H9 (cell line): ENCODE measurements around the gene CDKAL1. TPM values are rescaled to one million over a fixed set of nuclear protein-coding genes. Genes with fewer than 3 reads are reported as not detected.

Source experiments
- DNase-seq: peaks from one replicate; pipeline ENCODE4 v3.0.0-alpha.2; 2017
- H2AFZ ChIP-seq: one replicate; pipeline ENCODE4 v1.6.1; 2013; ENCODE audit warnings: mild to moderate bottlenecking, low read length, control low read depth, moderate library complexity
- H2AK5ac ChIP-seq: 2 replicates; pipeline ENCODE4 v1.6.1; 2013; ENCODE audit warnings: low read length, control low read depth, mixed read lengths; ENCODE audit not compliant: insufficient read length
- H2BK120ac ChIP-seq: one replicate; pipeline ENCODE4 v1.6.1; 2013; ENCODE audit warnings: low read depth, mild to moderate bottlenecking, low read length, control low read depth, inconsistent platforms; ENCODE audit not compliant: poor library complexity, severe bottlenecking
- H2BK12ac ChIP-seq: 2 replicates; pipeline ENCODE4 v1.6.1; 2013; ENCODE audit warnings: low read length, control low read depth, mixed read lengths, low read depth; ENCODE audit not compliant: insufficient read length
- H2BK15ac ChIP-seq: 2 replicates; pipeline ENCODE4 v1.6.1; 2013; ENCODE audit warnings: low read depth, low read length, control low read depth
- H2BK20ac ChIP-seq: one replicate; pipeline ENCODE4 v1.6.1; 2013; ENCODE audit warnings: low read depth, mild to moderate bottlenecking, low read length, control low read depth, inconsistent platforms; ENCODE audit not compliant: poor library complexity, severe bottlenecking
- H2BK5ac ChIP-seq: 2 replicates; pipeline ENCODE4 v1.6.1; 2013; ENCODE audit warnings: low read length, control low read depth, mixed read lengths; ENCODE audit not compliant: insufficient read length
- H3K14ac ChIP-seq: 2 replicates; pipeline ENCODE4 v1.6.1; 2013; ENCODE audit warnings: low read length, control low read depth; ENCODE audit not compliant: insufficient read depth
- H3K18ac ChIP-seq: 2 replicates; pipeline ENCODE4 v1.6.1; 2013; ENCODE audit warnings: low read depth, mild to moderate bottlenecking, mixed read lengths, low read length, control low read depth; ENCODE audit not compliant: insufficient read length
- H3K23ac ChIP-seq: 2 replicates; pipeline ENCODE4 v1.6.1; 2013; ENCODE audit warnings: low read length, control low read depth, mixed read lengths, low read depth; ENCODE audit not compliant: insufficient read length
- H3K23me2 ChIP-seq: 2 replicates; pipeline ENCODE4 v1.6.1; 2013; ENCODE audit warnings: low read depth, mild to moderate bottlenecking, mixed read lengths, low read length, control low read depth; ENCODE audit not compliant: insufficient read length, poor library complexity, severe bottlenecking
- H3K27ac ChIP-seq: 2 replicates; pipeline ENCODE4 v1.5.1; 2013; ENCODE audit warnings: low read length, control low read depth, mixed read lengths, low read depth; ENCODE audit not compliant: insufficient read length
- H3K27me3 ChIP-seq: 2 replicates; pipeline ENCODE4 v1.6.1; 2013; ENCODE audit warnings: low read length, control low read depth, inconsistent platforms; ENCODE audit not compliant: insufficient read depth
- H3K4ac ChIP-seq: 2 replicates; pipeline ENCODE4 v1.6.1; 2013; ENCODE audit warnings: low read depth, mild to moderate bottlenecking, control low read depth, inconsistent platforms, low read length, moderate library complexity
- H3K4me1 ChIP-seq: 2 replicates; pipeline ENCODE4 v1.6.1; 2013; ENCODE audit warnings: low read length, control low read depth, inconsistent platforms; ENCODE audit not compliant: insufficient read depth
- H3K4me2 ChIP-seq: 2 replicates; pipeline ENCODE4 v1.6.1; 2013; ENCODE audit warnings: low read length, control low read depth, mixed read lengths; ENCODE audit not compliant: insufficient read length, insufficient read depth
- H3K56ac ChIP-seq: 2 replicates; pipeline ENCODE4 v1.6.1; 2013; ENCODE audit warnings: low read depth, mild to moderate bottlenecking, mixed read lengths, low read length, control low read depth; ENCODE audit not compliant: insufficient read length
- H3K79me1 ChIP-seq: 2 replicates; pipeline ENCODE4 v1.6.1; 2013; ENCODE audit warnings: low read depth, mild to moderate bottlenecking, moderate library complexity, low read length, control low read depth, inconsistent platforms; ENCODE audit not compliant: insufficient read depth, poor library complexity, severe bottlenecking
- H3K79me2 ChIP-seq: 2 replicates; pipeline ENCODE4 v1.6.1; 2013; ENCODE audit warnings: low read length, control low read depth, inconsistent platforms; ENCODE audit not compliant: insufficient read depth
- H3K9ac ChIP-seq: 2 replicates; pipeline ENCODE4 v1.6.1; 2013; ENCODE audit warnings: low read length, control low read depth, mixed read lengths; ENCODE audit not compliant: insufficient read length; ENCODE audit errors: extremely low read depth
- H3K9me3 ChIP-seq: one replicate; pipeline ENCODE4 v1.6.1; 2013; ENCODE audit warnings: low read depth, low read length, inconsistent platforms; ENCODE audit not compliant: control insufficient read depth
- H3T11ph ChIP-seq: one replicate; pipeline ENCODE4 v1.6.1; 2013; ENCODE audit warnings: mild to moderate bottlenecking, low read length, control low read depth, inconsistent platforms
- H4K20me1 ChIP-seq: one replicate; pipeline ENCODE4 v1.6.1; 2013; ENCODE audit not compliant: control insufficient read depth, insufficient read length, insufficient read depth
- H4K5ac ChIP-seq: 2 replicates; pipeline ENCODE4 v1.6.1; 2013; ENCODE audit warnings: low read depth, mild to moderate bottlenecking, mixed read lengths, low read length, control low read depth; ENCODE audit not compliant: insufficient read length
- H4K8ac ChIP-seq: replicated peaks from 2 replicates; pipeline ENCODE4 v1.6.1; 2013; ENCODE audit warnings: low read length, control low read depth, mixed read lengths, low read depth; ENCODE audit not compliant: insufficient read length
- H4K91ac ChIP-seq: 2 replicates; pipeline ENCODE4 v1.6.1; 2013; ENCODE audit warnings: low read depth, mild to moderate bottlenecking, moderate library complexity, mixed read lengths, low read length, control low read depth; ENCODE audit not compliant: insufficient read length
- H3K27ac Mint-ChIP-seq, 3 experiments: 2 replicates in 2 of 3; 3 replicates in 1 of 3; pipeline ENCODE4 v1.8.0; 2020 to 2021; ENCODE audit warnings: mixed read lengths in 3 of 3, mild to moderate bottlenecking in 1 of 3, moderate library complexity in 1 of 3
- H3K27me3 Mint-ChIP-seq: 2 replicates; pipeline ENCODE4 v1.8.0; 2021; ENCODE audit warnings: low read depth, mild to moderate bottlenecking, moderate library complexity, mixed read lengths
- H3K36me3 Mint-ChIP-seq, 3 experiments: 2 replicates in 2 of 3; 3 replicates in 1 of 3; pipeline ENCODE4 v1.8.0; 2020 to 2021; ENCODE audit warnings: low read depth in 3 of 3, mixed read lengths in 3 of 3; ENCODE audit not compliant: insufficient read depth in 1 of 3
- H3K4me1 Mint-ChIP-seq, 2 experiments: 2 replicates each; pipeline ENCODE4 v1.8.0; 2020; ENCODE audit warnings: mixed read lengths in 2 of 2
- H3K4me3 Mint-ChIP-seq, 2 experiments: 2 replicates in 1 of 2; 3 replicates in 1 of 2; pipeline ENCODE4 v1.8.0; 2020 to 2021; ENCODE audit warnings: mild to moderate bottlenecking in 2 of 2, mixed read lengths in 2 of 2, moderate library complexity in 1 of 2
- H3K9me3 Mint-ChIP-seq, 2 experiments: 2 replicates in 1 of 2; 3 replicates in 1 of 2; pipeline ENCODE4 v1.8.0; 2020; ENCODE audit warnings: mild to moderate bottlenecking in 2 of 2, mixed read lengths in 2 of 2, moderate library complexity in 1 of 2
- total RNA-seq: library from RNA; stranded (reverse); gene quantifications from 2 replicates; pipeline ENCODE4 v1.2.1, GENCODE V29; 2021
- TF ChIP-seq, protein P1 (sequence below): fragments of 200-600 bp; sonication (generic); conservative IDR thresholded peaks from 3 replicates; pipeline ENCODE4 v1.8.0; 2021; ENCODE audit warnings: antibody characterized with exemption, mild to moderate bottlenecking

The CDKAL1 gene
- total RNA-seq, 1 experiment from 2014 or later = 23.0 TPM

DNA sequence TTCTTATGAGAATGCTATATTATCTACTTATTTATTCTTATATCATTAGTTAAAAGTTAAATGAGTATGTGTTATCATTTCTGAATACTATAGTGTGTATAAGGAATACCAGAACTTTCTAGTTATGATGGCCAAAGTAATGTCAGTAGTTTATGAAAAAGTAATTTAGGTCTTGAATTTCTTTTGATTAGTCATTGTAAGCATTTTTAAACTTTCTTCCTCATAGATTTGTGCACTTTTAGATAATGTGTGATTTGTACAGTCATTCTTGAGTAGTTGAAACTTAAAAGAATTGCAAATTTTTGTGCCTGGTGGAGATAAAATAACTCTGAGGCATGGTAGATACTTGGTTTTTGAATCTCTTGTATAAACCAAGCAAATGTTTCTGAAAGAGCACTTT, 311.3 kb downstream of the CDKAL1 start:
- Histone ChIP-seq H2BK20ac (no peak overlapping the region), H3K18ac (no peak overlapping the region), H3K56ac (no peak overlapping the region), H3K79me1 (no peaks in the 10 kb centered on the region), H3K14ac (no peak overlapping the region), H2BK15ac (no peak overlapping the region), H3K4me2 (no peak overlapping the region), H2BK12ac (no peak overlapping the region), H2AFZ (no peak overlapping the region), H3K4me1 (peaks cover 2% of the 10 kb centered on the region), H3T11ph (no peak overlapping the region), H4K5ac (no peak overlapping the region), H4K8ac (no peak overlapping the region), H2BK120ac (no peak overlapping the region), H3K23me2 (no peaks in the 10 kb centered on the region), H3K27me3 (no peaks in the 10 kb centered on the region), H3K23ac (no peak overlapping the region), H2BK5ac (no peak overlapping the region), H3K27ac (no peak overlapping the region), H2AK5ac (no peak overlapping the region), H3K79me2 (no peaks in the 10 kb centered on the region), H3K4ac (no peak overlapping the region), H4K20me1 (no peaks in the 10 kb centered on the region), H3K9me3 (no peaks in the 10 kb centered on the region), H3K9ac (no peak overlapping the region), H4K91ac (no peak overlapping the region)
- no peak for DNase-seq
- no peaks in the 10 kb centered on the region; a peak in 1 of 7 replicates for H3K36me3 Mint-ChIP-seq
- TF ChIP-seq, protein P1, sequence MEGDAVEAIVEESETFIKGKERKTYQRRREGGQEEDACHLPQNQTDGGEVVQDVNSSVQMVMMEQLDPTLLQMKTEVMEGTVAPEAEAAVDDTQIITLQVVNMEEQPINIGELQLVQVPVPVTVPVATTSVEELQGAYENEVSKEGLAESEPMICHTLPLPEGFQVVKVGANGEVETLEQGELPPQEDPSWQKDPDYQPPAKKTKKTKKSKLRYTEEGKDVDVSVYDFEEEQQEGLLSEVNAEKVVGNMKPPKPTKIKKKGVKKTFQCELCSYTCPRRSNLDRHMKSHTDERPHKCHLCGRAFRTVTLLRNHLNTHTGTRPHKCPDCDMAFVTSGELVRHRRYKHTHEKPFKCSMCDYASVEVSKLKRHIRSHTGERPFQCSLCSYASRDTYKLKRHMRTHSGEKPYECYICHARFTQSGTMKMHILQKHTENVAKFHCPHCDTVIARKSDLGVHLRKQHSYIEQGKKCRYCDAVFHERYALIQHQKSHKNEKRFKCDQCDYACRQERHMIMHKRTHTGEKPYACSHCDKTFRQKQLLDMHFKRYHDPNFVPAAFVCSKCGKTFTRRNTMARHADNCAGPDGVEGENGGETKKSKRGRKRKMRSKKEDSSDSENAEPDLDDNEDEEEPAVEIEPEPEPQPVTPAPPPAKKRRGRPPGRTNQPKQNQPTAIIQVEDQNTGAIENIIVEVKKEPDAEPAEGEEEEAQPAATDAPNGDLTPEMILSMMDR = no peak
- no peaks in the 10 kb centered on the region for H3K9me3 Mint-ChIP-seq
- no peak overlapping the region for H3K27ac Mint-ChIP-seq
- no peak overlapping the region for H3K4me3 Mint-ChIP-seq
- peaks cover 3 to 6% of the 10 kb centered on the region in 2 experiments; a peak in 2 of 4 replicates for H3K4me1 Mint-ChIP-seq
- no peaks in the 10 kb centered on the region for H3K27me3 Mint-ChIP-seq
